SU-DHL-6 (cell line): ENCODE data around the gene CISD3.

Source experiments
- H2AFZ ChIP-seq: fragments of 200-600 bp; sonication (generic); 2 replicates; pipeline ENCODE4 v1.6.1; 2014; ENCODE audit warnings: low read depth, mild to moderate bottlenecking, moderate library complexity, mixed read lengths, antibody characterized with exemption, low read length; ENCODE audit not compliant: severe bottlenecking
- H3F3A ChIP-seq: fragments of 200-600 bp; shearing (Covaris generic); 2 replicates; pipeline ENCODE4 v1.6.0; 2016; ENCODE audit warnings: antibody characterized with exemption, mild to moderate bottlenecking; ENCODE audit not compliant: insufficient read depth
- H3K27ac ChIP-seq: fragments of 200-600 bp; sonication (generic); 2 replicates; pipeline ENCODE4 v1.5.1; 2016; ENCODE audit warnings: low read depth, mild to moderate bottlenecking, low read length, moderate library complexity, mixed read lengths
- H3K27me3 ChIP-seq: fragments of 200-600 bp; sonication (generic), shearing (Covaris generic); 2 replicates; pipeline ENCODE4 v1.6.0; 2014; ENCODE audit warnings: mild to moderate bottlenecking, low read length
- H3K36me3 ChIP-seq: fragments of 200-600 bp; sonication (generic); 2 replicates; pipeline ENCODE4 v1.6.1; 2014; ENCODE audit warnings: mild to moderate bottlenecking, low read length, mixed read lengths
- H3K4me2 ChIP-seq: fragments of 300-600, 200-600 bp; shearing (Covaris generic), sonication (generic); 2 replicates; pipeline ENCODE4 v1.6.0; 2014; ENCODE audit warnings: low read length, low read depth, mild to moderate bottlenecking; ENCODE audit not compliant: poor library complexity, severe bottlenecking
- H3K4me3 ChIP-seq: fragments of 200-600 bp; sonication (generic); 2 replicates; pipeline ENCODE4 v1.5.1; 2014; ENCODE audit warnings: antibody characterized with exemption, low read length, mild to moderate bottlenecking, mixed read lengths; ENCODE audit not compliant: insufficient read depth, poor library complexity, severe bottlenecking
- H3K79me2 ChIP-seq: fragments of 200-600 bp; sonication (generic); 2 replicates; pipeline ENCODE4 v1.6.1; 2014; ENCODE audit warnings: mild to moderate bottlenecking, low read length, moderate library complexity; ENCODE audit not compliant: insufficient read depth
- H3K9ac ChIP-seq: fragments of 200-600 bp; sonication (generic); 2 replicates; pipeline ENCODE4 v1.7.0; 2014; ENCODE audit warnings: mild to moderate bottlenecking, low read length
- H3K9me2 ChIP-seq: fragments of 200-600 bp; sonication (generic); replicated peaks from 2 replicates; pipeline ENCODE4 v1.6.1; 2014; ENCODE audit warnings: low read length; ENCODE audit not compliant: insufficient read depth
- H3K9me3 ChIP-seq: fragments of 200-600 bp; sonication (generic); 2 replicates; pipeline ENCODE4 v1.6.1; 2014; ENCODE audit warnings: low read length, mixed read lengths; ENCODE audit not compliant: insufficient read depth
- H4K20me1 ChIP-seq: fragments of 200-600 bp; sonication (generic); 2 replicates; pipeline ENCODE4 v1.6.1; 2014; ENCODE audit warnings: low read depth, mild to moderate bottlenecking, antibody characterized with exemption, low read length, moderate library complexity, mixed read lengths
- CTCF ChIP-seq: fragments of 200-600 bp; sonication (generic); IDR thresholded peaks from one replicate; pipeline ENCODE4 v1.5.1; 2017; ENCODE audit warnings: antibody characterized with exemption, mild to moderate bottlenecking, low read length, moderate library complexity; ENCODE audit not compliant: insufficient read depth, poor library complexity, severe bottlenecking
- EZH2phosphoT487 ChIP-seq: fragments of 200-600 bp; sonication (generic), shearing (Covaris generic); conservative IDR thresholded peaks from 2 replicates; pipeline ENCODE4 v1.6.1; 2018; ENCODE audit warnings: mild to moderate bottlenecking, antibody characterized with exemption, low read length, moderate library complexity, mixed read lengths

CISD3 gene

GRCh38 chr17:38738007-38738662 is 8.0 kb downstream of the CISD3 start:
- Histone ChIP-seq H3K4me3 (no peak overlapping the region), H3F3A (peaks cover 11% of the 10 kb centered on the region; the same call in 1 of the 2 replicates), H3K27ac (no peak overlapping the region), H3K79me2 (no peaks in the 10 kb centered on the region), H4K20me1 (no peaks in the 10 kb centered on the region), H2AFZ (no peak overlapping the region), H3K4me2 (no peak overlapping the region), H3K9me2 (no peaks in the 10 kb centered on the region), H3K36me3 (no peaks in the 10 kb centered on the region), H3K9ac (no peak overlapping the region), H3K9me3 (no peaks in the 10 kb centered on the region), H3K27me3 (no peaks in the 10 kb centered on the region)
- TF ChIP-seq CTCF (no peak), EZH2phosphoT487 (no peak)

- Histone ChIP-seq H3K27me3 (no peaks in the 10 kb centered on the region), H3F3A (peaks cover 11% of the 10 kb centered on the region; the same call in 1 of the 2 replicates), H3K36me3 (no peaks in the 10 kb centered on the region), H3K27ac (no peak overlapping the region), H3K4me3 (no peak overlapping the region), H3K9me2 (no peaks in the 10 kb centered on the region), H3K79me2 (no peaks in the 10 kb centered on the region), H4K20me1 (no peaks in the 10 kb centered on the region), H3K9me3 (no peaks in the 10 kb centered on the region), H3K9ac (no peak overlapping the region), H2AFZ (no peak overlapping the region), H3K4me2 (no peak overlapping the region)
- TF ChIP-seq CTCF (no peak), EZH2phosphoT487 (no peak)
Measured at GRCh38 chr17:38738686-38739085, 8.5 kb downstream of the CISD3 start.

GRCh38 chr17:38739305-38739704 is 9.2 kb downstream of the CISD3 start:
- no peak for TF ChIP-seq CTCF
- no peak for TF ChIP-seq EZH2phosphoT487
- Histone ChIP-seq H2AFZ (no peak overlapping the region), H3K9me2 (no peaks in the 10 kb centered on the region), H3K4me3 (no peak overlapping the region), H3F3A (peaks cover 7% of the 10 kb centered on the region; the same call in 1 of the 2 replicates), H3K9ac (no peak overlapping the region), H3K79me2 (no peaks in the 10 kb centered on the region), H3K36me3 (no peaks in the 10 kb centered on the region), H3K27me3 (no peaks in the 10 kb centered on the region), H4K20me1 (no peaks in the 10 kb centered on the region), H3K27ac (no peak overlapping the region), H3K4me2 (no peak overlapping the region), H3K9me3 (no peaks in the 10 kb centered on the region)
